NT2/D1 (cell line): ENCODE results near the gene CCDC88C.

Source experiments
- DNase-seq: peaks from one replicate; pipeline ENCODE4 v3.0.0-alpha.2; 2011; ENCODE audit warnings: low read depth, low spot score
- H3K27me3 ChIP-seq: 2 replicates; pipeline ENCODE4 v1.6.0; 2011; ENCODE audit warnings: mild to moderate bottlenecking; ENCODE audit not compliant: insufficient read length, insufficient read depth
- H3K36me3 ChIP-seq: 2 replicates; pipeline ENCODE4 v1.6.1; 2011; ENCODE audit warnings: mild to moderate bottlenecking, low read length, mixed read lengths; ENCODE audit not compliant: insufficient read depth, insufficient read length
- H3K4me1 ChIP-seq: 2 replicates; pipeline ENCODE4 v1.5.1; 2011; ENCODE audit not compliant: insufficient read depth, insufficient read length
- H3K4me3 ChIP-seq: 2 replicates; pipeline ENCODE4 v1.5.1; 2011; ENCODE audit warnings: low read depth; ENCODE audit not compliant: insufficient read length
- H3K9ac ChIP-seq: 2 replicates; pipeline ENCODE4 v1.6.0; 2011; ENCODE audit warnings: low read depth; ENCODE audit not compliant: insufficient read length
- H3K9me3 ChIP-seq: 2 replicates; pipeline ENCODE4 v1.5.1; 2011; ENCODE audit warnings: mild to moderate bottlenecking, low read length; ENCODE audit not compliant: insufficient read depth
- SUZ12 ChIP-seq: IDR thresholded peaks from 2 replicates; pipeline ENCODE4 v1.6.1; 2011; ENCODE audit not compliant: insufficient read length, insufficient read depth; ENCODE audit errors: extremely low read depth
- YY1 ChIP-seq: IDR thresholded peaks from 2 replicates; pipeline ENCODE4 v1.6.1; 2011; ENCODE audit not compliant: insufficient read length, insufficient read depth
- ZNF274 ChIP-seq: IDR thresholded peaks from 2 replicates; pipeline ENCODE4 v1.6.1; 2011; ENCODE audit warnings: mild to moderate bottlenecking, low read depth, low read length

CCDC88C gene

DNA sequence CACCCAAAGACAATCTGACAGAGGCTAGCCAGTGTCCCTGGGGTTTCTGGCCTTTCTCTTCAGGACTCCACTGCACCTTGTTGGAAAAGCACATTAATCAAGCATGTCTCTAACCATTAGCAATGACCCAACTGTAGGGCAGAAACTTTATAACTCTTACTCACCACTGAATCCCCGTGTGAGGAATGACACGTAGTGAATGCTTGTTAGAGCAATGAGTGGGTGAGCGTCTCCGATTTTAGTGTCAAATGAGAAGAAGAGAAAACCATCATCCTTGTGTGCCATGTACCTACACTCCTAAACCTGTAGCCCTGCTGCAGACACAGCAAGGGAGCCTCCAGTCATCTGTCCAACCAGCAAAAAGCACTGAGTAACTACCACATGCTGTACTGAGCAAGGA, 116.7 kb downstream of the CCDC88C start:
- DNase-seq = no peak
- no peaks in the 10 kb centered on the region for H3K27me3 ChIP-seq
- H3K4me1 ChIP-seq = peaks cover 4% of the 10 kb centered on the region
- H3K9ac ChIP-seq = no peak overlapping the region
- H3K4me3 ChIP-seq = no peak overlapping the region
- TF ChIP-seq ZNF274 (no peak), SUZ12 (no peak), YY1 (no peak)
- H3K9me3 ChIP-seq = no peaks in the 10 kb centered on the region
- peaks cover 42% of the 10 kb centered on the region for H3K36me3 ChIP-seq

DNA sequence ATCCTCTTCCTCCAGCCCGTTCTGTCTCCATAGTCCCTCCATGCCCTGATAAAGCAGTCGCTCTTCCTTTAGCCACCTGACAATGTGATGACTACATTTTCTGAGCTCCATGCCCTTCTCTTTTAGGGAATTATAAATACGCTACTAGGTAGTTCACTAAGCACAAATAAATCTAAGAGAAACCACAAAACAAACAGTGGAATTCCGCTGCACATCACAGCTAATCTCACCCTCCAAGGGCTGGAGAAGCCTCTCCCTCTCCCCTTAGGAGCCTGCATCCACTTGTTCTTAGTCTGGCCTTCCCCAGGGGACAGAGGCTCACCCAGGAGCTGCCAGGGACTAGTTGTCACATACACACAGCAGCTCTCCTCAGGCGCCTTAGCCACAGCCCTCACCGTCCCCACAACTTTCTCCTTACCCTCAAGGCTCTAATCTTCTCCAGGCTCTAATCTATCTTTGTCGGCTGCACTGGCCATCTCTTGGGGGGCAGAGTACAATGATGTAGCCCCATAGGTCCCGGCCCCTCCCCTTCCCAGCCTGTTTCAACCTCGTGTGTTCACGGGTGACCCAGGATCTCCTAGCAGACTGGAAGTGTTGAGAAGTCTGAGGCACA, 117.2 kb downstream of the CCDC88C start:
- Histone ChIP-seq H3K9ac (no peak overlapping the region), H3K36me3 (peaks cover 44% of the 10 kb centered on the region), H3K27me3 (no peaks in the 10 kb centered on the region), H3K9me3 (no peaks in the 10 kb centered on the region), H3K4me3 (no peak overlapping the region), H3K4me1 (peaks cover 4% of the 10 kb centered on the region)
- no peak for TF ChIP-seq ZNF274
- no peak for TF ChIP-seq YY1
- TF ChIP-seq SUZ12 = no peak
- DNase-seq = no peak

DNA sequence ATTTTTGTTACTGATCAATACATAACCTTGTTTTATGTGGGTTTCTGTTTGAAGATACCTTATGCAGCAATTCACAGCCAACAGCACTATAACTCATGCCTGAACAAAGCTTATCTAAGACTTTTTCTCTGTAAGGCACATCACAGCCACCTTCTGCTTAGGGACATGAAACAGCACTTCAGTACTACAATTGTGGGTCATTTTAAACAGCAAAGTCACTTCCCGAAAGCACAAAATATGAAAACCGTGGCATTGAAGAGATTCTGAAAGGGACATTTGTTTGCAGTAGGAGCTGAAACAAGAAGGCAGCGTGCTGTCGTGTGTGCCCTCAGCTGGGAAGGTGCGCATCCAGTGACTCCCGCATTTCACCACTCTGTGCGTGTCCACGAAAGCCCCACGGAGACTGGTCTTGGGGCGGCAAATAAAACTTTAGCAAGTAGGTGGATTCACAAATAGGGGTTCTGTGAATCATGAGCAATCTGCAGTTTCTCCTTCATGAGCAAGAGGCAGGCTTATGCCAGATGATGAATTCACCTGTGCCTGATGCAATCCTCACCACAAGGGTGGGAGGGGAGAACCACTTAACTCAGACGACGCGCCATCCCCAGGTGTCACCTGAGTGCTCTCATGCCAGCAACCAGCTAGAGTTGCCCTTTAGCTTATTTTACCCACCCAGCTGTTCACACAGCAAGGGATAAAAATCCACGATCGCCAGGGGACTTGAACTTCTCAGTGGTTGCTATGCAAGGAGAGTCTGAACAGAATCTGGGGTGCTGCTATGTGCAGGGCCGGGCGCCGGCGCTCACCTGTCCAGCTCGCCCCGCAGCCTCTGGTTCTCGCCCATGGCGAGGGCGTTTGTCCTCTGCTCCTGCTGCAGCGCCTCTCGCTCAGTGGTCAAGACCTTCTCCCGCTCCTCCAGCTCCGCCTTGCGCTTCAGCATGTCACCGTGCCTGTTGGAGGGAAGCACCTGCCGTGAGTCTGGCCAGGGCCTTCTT, 118.2 kb downstream of the CCDC88C start:
- Histone ChIP-seq H3K4me1 (peaks cover 4% of the 10 kb centered on the region), H3K9me3 (no peaks in the 10 kb centered on the region), H3K4me3 (no peak overlapping the region), H3K36me3 (peaks cover 47% of the 10 kb centered on the region), H3K9ac (no peak overlapping the region), H3K27me3 (no peaks in the 10 kb centered on the region)
- TF ChIP-seq SUZ12 = no peak
- no peak for TF ChIP-seq YY1
- no peak for TF ChIP-seq ZNF274
- DNase-seq = no peak

DNA sequence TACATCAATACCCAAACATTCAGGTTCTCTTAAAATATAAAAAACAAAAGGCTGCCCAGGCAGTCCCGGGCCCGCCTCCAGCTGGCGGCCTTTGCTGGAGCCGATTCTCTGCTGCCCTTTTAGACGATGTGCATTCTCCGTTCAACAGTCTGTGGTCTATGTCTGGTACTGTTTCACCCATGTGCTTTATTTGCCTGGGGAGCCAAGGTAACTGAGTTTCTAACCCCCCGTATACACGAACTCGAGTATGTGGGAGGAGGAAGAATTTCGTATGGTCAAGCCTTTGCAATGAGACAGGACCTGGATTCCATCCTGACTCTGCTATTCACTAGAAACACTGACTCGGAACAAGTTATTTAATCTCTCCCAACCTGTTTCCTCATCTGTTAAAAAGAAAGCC, 119.0 kb downstream of the CCDC88C start:
- Histone ChIP-seq H3K36me3 (peaks cover 52% of the 10 kb centered on the region), H3K4me1 (no peaks in the 10 kb centered on the region), H3K4me3 (no peak overlapping the region), H3K9ac (no peak overlapping the region), H3K9me3 (no peaks in the 10 kb centered on the region), H3K27me3 (no peaks in the 10 kb centered on the region)
- DNase-seq = no peak
- TF ChIP-seq ZNF274 (no peak), YY1 (no peak), SUZ12 (no peak)

DNA sequence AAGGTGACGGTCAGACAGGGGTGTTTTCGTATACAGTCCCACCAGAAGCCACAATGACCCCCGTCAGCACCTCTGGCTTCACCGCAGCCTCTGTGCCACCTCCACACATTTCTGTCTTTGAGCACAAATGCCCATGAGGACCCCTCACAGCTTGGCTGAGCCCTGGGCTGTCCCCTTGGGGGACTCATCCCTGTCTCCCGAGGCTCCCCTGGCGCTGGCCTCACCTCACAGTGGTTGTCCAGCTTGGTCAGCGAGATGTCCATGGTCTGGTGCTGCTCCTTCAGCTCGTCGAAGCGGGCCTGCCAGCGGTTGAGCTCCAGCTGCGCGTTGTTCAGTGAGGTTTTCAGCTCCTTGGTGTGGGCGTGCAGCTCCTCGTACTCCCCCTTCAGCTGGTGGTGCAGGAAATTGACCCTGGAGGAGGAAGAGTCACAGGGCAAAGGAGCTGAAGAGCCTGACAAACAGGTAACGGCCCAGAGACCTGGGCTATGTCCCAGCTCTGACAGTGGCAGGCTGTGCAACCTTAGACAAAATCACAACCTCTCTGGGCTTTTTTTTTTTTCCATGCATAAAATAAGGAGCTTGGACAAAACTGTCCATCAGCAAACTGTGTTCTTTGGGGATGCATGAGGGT, 120.4 kb downstream of the CCDC88C start:
- no peak for DNase-seq
- Histone ChIP-seq H3K36me3 (peaks cover 57% of the 10 kb centered on the region), H3K4me3 (no peak overlapping the region), H3K4me1 (no peaks in the 10 kb centered on the region), H3K9ac (no peak overlapping the region), H3K9me3 (no peaks in the 10 kb centered on the region), H3K27me3 (no peaks in the 10 kb centered on the region)
- TF ChIP-seq YY1 = no peak
- no peak for TF ChIP-seq SUZ12
- TF ChIP-seq ZNF274 = no peak

DNA sequence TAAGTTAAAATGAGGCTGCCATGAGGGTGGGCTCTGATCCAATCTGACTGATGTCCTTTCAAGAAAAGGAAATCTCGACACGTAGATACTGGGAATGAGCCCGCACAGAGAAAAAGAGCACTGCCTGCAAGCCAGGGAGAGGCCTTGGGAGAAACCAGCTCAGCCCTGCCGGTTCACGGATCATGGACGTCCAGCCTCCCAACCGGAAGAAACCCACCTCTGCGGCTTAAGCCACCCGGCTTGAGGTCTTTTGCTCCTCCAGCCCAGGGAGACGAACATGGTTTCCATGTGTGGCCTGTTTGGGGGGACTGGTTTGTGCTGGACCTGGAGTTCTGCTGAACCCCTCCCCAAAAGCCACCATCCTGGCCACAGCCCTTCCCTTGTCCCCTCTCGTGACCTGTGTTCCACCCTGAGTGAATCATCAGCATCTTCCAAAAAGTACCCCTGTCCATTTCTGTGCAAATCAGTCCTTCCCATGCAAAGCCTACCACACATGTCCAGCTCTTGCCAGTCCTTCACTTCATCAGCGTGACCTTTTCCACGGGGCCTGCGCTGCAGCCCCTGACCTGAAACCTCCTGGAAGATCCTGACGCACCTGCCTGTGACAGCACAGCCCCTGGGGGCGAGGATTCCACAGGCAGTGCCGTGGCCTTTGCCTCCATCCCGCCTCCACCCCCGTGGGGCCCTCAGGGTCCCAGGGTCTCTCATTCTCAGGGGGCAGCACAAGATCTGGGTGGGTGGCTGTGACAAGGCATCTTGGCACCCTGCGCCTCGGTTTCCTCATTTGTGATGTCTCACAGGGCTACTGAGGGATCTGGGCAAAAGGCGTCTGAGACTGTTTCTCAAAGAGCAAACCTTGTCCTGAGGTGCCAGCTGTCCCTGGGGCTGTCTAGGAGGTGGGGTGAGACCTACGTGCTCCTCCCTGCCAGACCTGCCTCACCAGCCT, 121.5 kb downstream of the CCDC88C start:
- H3K9ac ChIP-seq = no peak overlapping the region
- no peaks in the 10 kb centered on the region for H3K9me3 ChIP-seq
- no peaks in the 10 kb centered on the region for H3K4me1 ChIP-seq
- H3K27me3 ChIP-seq = no peaks in the 10 kb centered on the region
- H3K4me3 ChIP-seq = no peak overlapping the region
- DNase-seq = no peak
- peaks cover 56% of the 10 kb centered on the region for H3K36me3 ChIP-seq
- TF ChIP-seq YY1 (no peak), ZNF274 (no peak), SUZ12 (no peak)
